C4-2B (cell line): ENCODE measurements around the gene C1RL.

ENCODE experiments used
- H3K27ac ChIP-seq: fragments of 450-650 bp; 2 replicates; pipeline ENCODE4 v1.5.1; 2017
- CTCF ChIP-seq: fragments of 450-650 bp; conservative IDR thresholded peaks from 2 replicates; pipeline ENCODE4 v1.5.1; 2017; ENCODE audit warnings: mild to moderate bottlenecking
- ZFX ChIP-seq: fragments of 450-650 bp; IDR thresholded peaks from 2 replicates; pipeline ENCODE4 v1.6.1; 2017

The C1RL gene

GRCh38 chr12:7106082-7106481 lies 2.9 kb downstream of the C1RL start:
- no peak for TF ChIP-seq ZFX
- no peak for TF ChIP-seq CTCF
- no peak overlapping the region for H3K27ac ChIP-seq

GRCh38 chr12:7103837-7104584 lies 5.0 kb downstream of the C1RL start:
- TF ChIP-seq CTCF: no peak
- TF ChIP-seq ZFX: no peak
- H3K27ac ChIP-seq: no peak overlapping the region

DNA sequence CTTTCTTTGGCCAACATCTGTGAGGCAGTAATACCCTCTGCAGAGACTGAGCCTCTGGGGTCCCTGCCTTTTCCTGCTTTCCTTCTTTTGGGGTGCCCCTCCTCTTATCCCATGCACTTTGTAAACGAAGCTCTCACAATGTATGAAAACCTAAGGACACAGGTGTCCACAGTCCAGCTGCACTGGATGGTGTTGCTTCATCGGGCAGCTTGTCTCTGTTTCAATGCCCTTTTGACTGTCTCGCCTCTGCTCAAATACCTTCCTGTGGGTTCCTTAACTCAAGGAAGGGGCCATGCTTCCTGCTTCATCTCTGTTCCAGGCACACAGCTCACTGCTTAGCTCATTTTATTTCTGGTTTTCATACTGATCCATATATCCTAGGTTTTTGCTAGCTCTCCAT lies 6.4 kb downstream of the C1RL start:
- H3K27ac ChIP-seq: no peak overlapping the region
- no peak for TF ChIP-seq ZFX
- TF ChIP-seq CTCF: no peak

DNA sequence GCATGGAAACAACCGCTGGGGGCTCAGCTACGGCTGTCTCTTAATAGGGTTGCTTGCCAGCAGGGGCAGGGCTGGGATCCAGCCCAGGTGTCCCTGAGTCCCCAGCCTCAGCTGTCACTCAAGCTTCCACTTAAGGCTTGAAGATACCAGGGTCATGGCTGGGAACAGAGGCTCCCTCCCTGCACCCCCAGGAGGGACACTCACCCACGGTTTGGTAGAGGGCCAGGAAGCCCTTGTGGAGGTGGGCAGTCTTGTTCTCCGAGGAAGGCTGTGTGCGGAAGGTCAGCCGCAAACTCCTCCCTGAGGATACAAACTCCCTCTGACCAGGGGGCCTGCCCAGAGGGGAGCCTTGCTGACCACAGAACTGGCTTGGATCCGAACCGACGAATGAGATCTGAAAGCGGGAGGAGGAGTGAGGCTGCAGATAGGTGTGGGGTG lies 7.3 kb downstream of the C1RL start:
- H3K27ac ChIP-seq: no peak overlapping the region
- no peak for TF ChIP-seq ZFX

- TF ChIP-seq ZFX (no peak), CTCF (no peak)
- H3K27ac ChIP-seq: no peak overlapping the region
Observed at GRCh38 chr12:7101047-7101693, 7.8 kb downstream of the C1RL start.

GRCh38 chr12:7100239-7100638 lies 8.8 kb downstream of the C1RL start:
- TF ChIP-seq ZFX: no peak
- no peak for TF ChIP-seq CTCF
- H3K27ac ChIP-seq: no peak overlapping the region

DNA sequence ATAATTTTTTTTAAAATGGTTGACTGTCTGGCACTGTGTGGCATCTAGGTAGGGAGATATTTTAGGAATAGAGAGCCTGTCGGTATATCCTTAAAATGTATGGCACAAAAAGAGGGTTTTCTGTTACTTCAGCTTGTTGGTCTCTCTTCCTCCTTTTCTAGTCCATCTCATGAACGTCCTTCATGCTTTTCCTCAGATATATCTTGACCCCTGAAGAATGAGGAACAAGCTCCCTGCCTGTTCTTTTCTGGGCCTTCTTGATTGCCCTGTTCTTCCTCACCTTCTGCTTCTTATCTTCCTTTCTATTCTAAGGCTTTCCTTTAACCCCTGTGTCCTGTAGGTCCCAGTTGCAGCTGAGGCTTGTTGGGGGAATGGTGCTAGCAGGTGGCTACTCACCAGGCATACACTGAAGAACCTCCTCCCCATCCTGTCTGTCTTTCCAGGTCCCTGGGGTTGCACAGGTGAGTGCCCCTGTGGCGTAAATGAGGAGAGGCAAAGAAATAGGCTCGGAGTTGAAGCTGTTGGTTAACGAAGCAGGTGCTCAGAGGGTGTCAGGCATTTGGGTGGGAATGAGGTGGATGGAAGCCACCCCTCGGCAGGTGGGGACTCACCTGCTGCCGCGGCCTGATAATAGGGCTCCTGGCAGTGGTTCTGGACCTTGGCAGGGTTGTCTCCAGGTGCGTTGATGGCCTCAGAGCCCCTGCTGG lies 9.6 kb downstream of the C1RL start:
- no peak overlapping the region for H3K27ac ChIP-seq
- no peak for TF ChIP-seq CTCF
- TF ChIP-seq ZFX: no peak
